CD14-positive monocyte (primary cell): Measurements from ENCODE around the gene BNC2. TPM values are rescaled to one million over a fixed set of nuclear protein-coding genes. Genes with fewer than 3 reads are reported as not detected.

Experiments used
- DNase-seq, 3 donors: peaks; one replicate each; pipeline ENCODE4 v3.0.0-alpha.2; 2011 to 2022
- H2AFZ ChIP-seq: 2 replicates; pipeline ENCODE4 v1.6.0; 2012; ENCODE audit warnings: mild to moderate bottlenecking, low read depth, low read length, inconsistent platforms; ENCODE audit not compliant: insufficient read depth, poor library complexity, severe bottlenecking
- H3K27ac ChIP-seq, 2 donors: 1 replicate in 1 of 2; 2 replicates in 1 of 2; pipeline ENCODE4 v1.5.1; 2012 to 2013; ENCODE audit warnings: low read length in 2 of 2, control low read depth in 1 of 2, inconsistent platforms in 1 of 2, low read depth in 1 of 2, mild to moderate bottlenecking in 1 of 2
- H3K27me3 ChIP-seq, 2 donors: one replicate each; pipeline versions ENCODE4 v1.6.0 to v1.6.1; 2011 to 2013; ENCODE audit warnings: low read length in 2 of 2; ENCODE audit not compliant: control insufficient read depth in 2 of 2, insufficient read depth in 2 of 2
- H3K36me3 ChIP-seq, 2 donors: replicated peaks in 1 of 2; 1 replicate in 1 of 2; 2 replicates in 1 of 2; pipeline versions ENCODE4 v1.5.1 to v1.6.1; 2012 to 2013; ENCODE audit warnings: low read length in 2 of 2, control low read depth in 1 of 2, inconsistent platforms in 1 of 2, mild to moderate bottlenecking in 1 of 2; ENCODE audit not compliant: insufficient read depth in 2 of 2, control insufficient read depth in 1 of 2
- H3K4me1 ChIP-seq, 2 donors: 1 replicate in 1 of 2; 2 replicates in 1 of 2; pipeline versions ENCODE4 v1.5.1 to v1.6.1; 2012 to 2013; ENCODE audit warnings: low read length in 2 of 2, control low read depth in 1 of 2, inconsistent platforms in 1 of 2, mild to moderate bottlenecking in 1 of 2, moderate library complexity in 1 of 2; ENCODE audit not compliant: insufficient read depth in 2 of 2, control insufficient read depth in 1 of 2
- H3K4me2 ChIP-seq: replicated peaks from 2 replicates; pipeline ENCODE3; 2012; ENCODE audit warnings: low read length, moderate library complexity, mild to moderate bottlenecking; ENCODE audit not compliant: poor library complexity, severe bottlenecking; ENCODE audit errors: extremely low read depth
- H3K4me3 ChIP-seq, 3 experiments: fragments of 200-600 bp in 1 of 3; sonication (generic) in 1 of 3; replicated peaks in 1 of 3; 1 replicate in 2 of 3; 2 replicates in 1 of 3; pipeline ENCODE4 v1.5.1; 2011 to 2013; ENCODE audit warnings: low read length in 3 of 3, mild to moderate bottlenecking in 3 of 3, control low read depth in 2 of 3, low read depth in 2 of 3, inconsistent platforms in 1 of 3, moderate library complexity in 1 of 3
- H3K79me2 ChIP-seq: 2 replicates; pipeline ENCODE4 v1.6.0; 2012; ENCODE audit warnings: mild to moderate bottlenecking, control low read depth, inconsistent platforms, low read length, moderate library complexity; ENCODE audit not compliant: insufficient read depth
- H3K9ac ChIP-seq: 2 replicates; pipeline ENCODE4 v1.6.0; 2017; ENCODE audit warnings: low read length, mild to moderate bottlenecking; ENCODE audit not compliant: insufficient read depth, poor library complexity, severe bottlenecking
- H3K9me3 ChIP-seq, 2 donors: replicated peaks in 1 of 2; 1 replicate in 1 of 2; 2 replicates in 1 of 2; pipeline versions ENCODE4 v1.5.1 to v1.6.1; 2012 to 2013; ENCODE audit warnings: low read length in 2 of 2, control low read depth in 1 of 2; ENCODE audit not compliant: control insufficient read depth in 1 of 2, insufficient read depth in 1 of 2
- H4K20me1 ChIP-seq: 2 replicates; pipeline ENCODE4 v1.6.0; 2012; ENCODE audit warnings: mild to moderate bottlenecking, low read length, control low read depth, moderate library complexity; ENCODE audit not compliant: insufficient read depth
- H3K27ac Mint-ChIP-seq, 7 donors: one replicate each; pipeline ENCODE4 v1.8.0; 2020; ENCODE audit warnings: mild to moderate bottlenecking in 7 of 7, mixed read lengths in 7 of 7, moderate library complexity in 6 of 7, inconsistent platforms in 2 of 7
- H3K27me3 Mint-ChIP-seq, 3 donors: one replicate each; pipeline ENCODE4 v1.8.0; 2021 to 2022; ENCODE audit warnings: low read depth in 3 of 3, mild to moderate bottlenecking in 3 of 3, mixed read lengths in 3 of 3, moderate library complexity in 3 of 3, inconsistent platforms in 1 of 3
- H3K36me3 Mint-ChIP-seq, 2 donors: one replicate each; pipeline ENCODE4 v1.8.0; 2020; ENCODE audit warnings: mixed read lengths in 2 of 2, inconsistent platforms in 1 of 2, mild to moderate bottlenecking in 1 of 2
- H3K4me1 Mint-ChIP-seq: one replicate; pipeline ENCODE4 v1.8.0; 2020; ENCODE audit warnings: mild to moderate bottlenecking, mixed read lengths
- H3K4me3 Mint-ChIP-seq, 2 donors: one replicate each; pipeline ENCODE4 v1.8.0; 2020; ENCODE audit warnings: mild to moderate bottlenecking in 2 of 2, mixed read lengths in 2 of 2, moderate library complexity in 1 of 2
- H3K9me3 Mint-ChIP-seq, 7 donors: one replicate each; pipeline ENCODE4 v1.8.0; 2020 to 2022; ENCODE audit warnings: mixed read lengths in 7 of 7, mild to moderate bottlenecking in 6 of 7, moderate library complexity in 6 of 7, inconsistent platforms in 2 of 7
- WGBS: methylation state at CpG from one replicate; pipeline ENCODE4 v1.1.5; 2013; ENCODE audit warnings: missing lambda C conversion rate; ENCODE audit not compliant: insufficient coverage; 5-methylcytosine and 5-hydroxymethylcytosine counted together
- intact Hi-C, 2 donors: fragments of 100-400 bp; cut with micrococcal nuclease; formaldehyde crosslinking; loops; one replicate each; pipeline versions ENCODE4 v1.15.0 to v1.15.1; 2023
- polyA plus RNA-seq, 3 donors: library from polyadenylated mRNA; depleted of rRNA in 1 of 3; unstranded in 2 of 3; stranded (reverse) in 1 of 3; fragments of 300-500 nt in 2 of 3; fragments of >200 nt in 1 of 3; fragmentation: Illumina TruSeq in 2 of 3; gene quantifications; 1 replicate in 2 of 3; 2 replicates in 1 of 3; pipeline ENCODE4 v1.2.3, GENCODE V29; 2012 to 2021
- TF ChIP-seq, protein P1 (sequence below): fragments of 200-600 bp; IDR thresholded peaks from one replicate; pipeline ENCODE4 v1.8.0; 2022; ENCODE audit warnings: antibody characterized with exemption, mild to moderate bottlenecking

The BNC2 gene
- polyA plus RNA-seq, 3 donors, result 0.01 TPM; not detected in 2

- no peaks in the 10 kb centered on the region for H4K20me1 ChIP-seq
- H3K4me1 ChIP-seq, result no peaks in the 10 kb centered on the region
- H3K9ac ChIP-seq, result no peak overlapping the region
- no peaks in the 10 kb centered on the region for H3K4me1 Mint-ChIP-seq
- no peak overlapping the region for H3K4me3 Mint-ChIP-seq
- H3K4me2 ChIP-seq, result no peak overlapping the region
- intact Hi-C loops, result no loop called here
- H3K36me3 ChIP-seq, result no peaks in the 10 kb centered on the region
- no peaks in the 10 kb centered on the region for H3K36me3 Mint-ChIP-seq
- peaks cover 0 to 2% (median 0%) of the 10 kb centered on the region in 3 donors for H3K27me3 Mint-ChIP-seq
- H3K27ac ChIP-seq, result no peak overlapping the region
- H3K4me3 ChIP-seq, result no peak overlapping the region
- H3K9me3 Mint-ChIP-seq, result peaks cover 0 to 7% (median 0%) of the 10 kb centered on the region in 7 donors
- H3K79me2 ChIP-seq, result no peaks in the 10 kb centered on the region
- no peaks in the 10 kb centered on the region for H3K9me3 ChIP-seq
- H2AFZ ChIP-seq, result no peak overlapping the region
- WGBS, result 100% methylated on average over 2 of the region's 7 CpGs
- TF ChIP-seq, protein P1, sequence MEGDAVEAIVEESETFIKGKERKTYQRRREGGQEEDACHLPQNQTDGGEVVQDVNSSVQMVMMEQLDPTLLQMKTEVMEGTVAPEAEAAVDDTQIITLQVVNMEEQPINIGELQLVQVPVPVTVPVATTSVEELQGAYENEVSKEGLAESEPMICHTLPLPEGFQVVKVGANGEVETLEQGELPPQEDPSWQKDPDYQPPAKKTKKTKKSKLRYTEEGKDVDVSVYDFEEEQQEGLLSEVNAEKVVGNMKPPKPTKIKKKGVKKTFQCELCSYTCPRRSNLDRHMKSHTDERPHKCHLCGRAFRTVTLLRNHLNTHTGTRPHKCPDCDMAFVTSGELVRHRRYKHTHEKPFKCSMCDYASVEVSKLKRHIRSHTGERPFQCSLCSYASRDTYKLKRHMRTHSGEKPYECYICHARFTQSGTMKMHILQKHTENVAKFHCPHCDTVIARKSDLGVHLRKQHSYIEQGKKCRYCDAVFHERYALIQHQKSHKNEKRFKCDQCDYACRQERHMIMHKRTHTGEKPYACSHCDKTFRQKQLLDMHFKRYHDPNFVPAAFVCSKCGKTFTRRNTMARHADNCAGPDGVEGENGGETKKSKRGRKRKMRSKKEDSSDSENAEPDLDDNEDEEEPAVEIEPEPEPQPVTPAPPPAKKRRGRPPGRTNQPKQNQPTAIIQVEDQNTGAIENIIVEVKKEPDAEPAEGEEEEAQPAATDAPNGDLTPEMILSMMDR, result no peak
- no peak overlapping the region for H3K27ac Mint-ChIP-seq
- no peak for DNase-seq
- H3K27me3 ChIP-seq, result no peaks in the 10 kb centered on the region
Observed at GRCh38 chr9:16445141-16445920, 425.1 kb downstream of the BNC2 start.

- Histone ChIP-seq H3K79me2 (no peaks in the 10 kb centered on the region), H4K20me1 (no peaks in the 10 kb centered on the region), H3K9me3 (no peaks in the 10 kb centered on the region), H2AFZ (no peak overlapping the region), H3K4me1 (no peaks in the 10 kb centered on the region), H3K9ac (no peak overlapping the region), H3K36me3 (no peaks in the 10 kb centered on the region), H3K4me2 (no peak overlapping the region), H3K4me3 (no peak overlapping the region), H3K27me3 (no peaks in the 10 kb centered on the region), H3K27ac (no peak overlapping the region)
- no peaks in the 10 kb centered on the region for H3K4me1 Mint-ChIP-seq
- H3K27ac Mint-ChIP-seq, result no peak overlapping the region
- intact Hi-C loops, result no loop called here
- 94% methylated on average over 3 of the region's 8 CpGs for WGBS
- no peaks in the 10 kb centered on the region for H3K36me3 Mint-ChIP-seq
- no peak for DNase-seq
- TF ChIP-seq, protein P1, result no peak
- H3K9me3 Mint-ChIP-seq, result peaks cover 0 to 10% (median 3%) of the 10 kb centered on the region in 7 donors
- H3K27me3 Mint-ChIP-seq, result peaks cover 0 to 5% (median 2%) of the 10 kb centered on the region in 3 donors
- no peak overlapping the region for H3K4me3 Mint-ChIP-seq
Observed at GRCh38 chr9:16442622-16443021, 427.8 kb downstream of the BNC2 start.
